MCF 10A (cell line): ENCODE results near the gene RBFOX2. TPM values are rescaled to one million over a fixed set of nuclear protein-coding genes. Genes with fewer than 3 reads are reported as not detected.

Source experiments
- BruUV-seq: library from RNA; stranded (reverse); fragments of 400-500 nt; replicated peaks from 2 replicates; lab custom pipeline; 2021; lab: Mats Ljungman, UMichigan
- CTCF ChIA-PET: fragments of 300-600 bp; sonication (Branson Sonifier 250); formaldehyde crosslinking; extraction: SDS; loops from one replicate; lab custom pipeline; 2021; ENCODE audit warnings: antibody characterized with exemption, inconsistent platforms; lab: Yijun Ruan, JAX
- POLR2A ChIA-PET: fragments of 300-600, 350-650 bp; sonication (Branson Sonifier 250); formaldehyde crosslinking; extraction: SDS; loops from one replicate; lab custom pipeline; 2020; ENCODE audit warnings: antibody characterized with exemption, inconsistent platforms; lab: Yijun Ruan, JAX
- DNase-seq: peaks from one replicate; pipeline ENCODE4 v3.0.0-alpha.2; 2018; ENCODE audit not compliant: unreplicated experiment
- H3K27ac Mint-ChIP-seq: one replicate; pipeline ENCODE4 v1.8.0; 2022; ENCODE audit warnings: mild to moderate bottlenecking, low read depth, mixed read lengths; ENCODE audit not compliant: unreplicated experiment
- H3K27me3 Mint-ChIP-seq: one replicate; pipeline ENCODE4 v1.8.0; 2022; ENCODE audit warnings: mixed read lengths; ENCODE audit not compliant: insufficient read depth, unreplicated experiment
- H3K36me3 Mint-ChIP-seq: one replicate; pipeline ENCODE4 v1.8.0; 2022; ENCODE audit warnings: mild to moderate bottlenecking, moderate library complexity, mixed read lengths; ENCODE audit not compliant: insufficient read depth, unreplicated experiment
- H3K4me1 Mint-ChIP-seq: one replicate; pipeline ENCODE4 v1.8.0; 2022; ENCODE audit warnings: mixed read lengths; ENCODE audit not compliant: insufficient read depth, unreplicated experiment
- H3K4me3 Mint-ChIP-seq: one replicate; pipeline ENCODE4 v1.8.0; 2022; ENCODE audit warnings: mild to moderate bottlenecking, moderate library complexity, mixed read lengths; ENCODE audit not compliant: unreplicated experiment
- H3K9me3 Mint-ChIP-seq: one replicate; pipeline ENCODE4 v1.8.0; 2022; ENCODE audit warnings: mixed read lengths; ENCODE audit not compliant: unreplicated experiment
- CTCF ChIP-seq: fragments of 200-600 bp; IDR thresholded peaks from one replicate; pipeline ENCODE4 v1.8.0; 2022; ENCODE audit warnings: antibody characterized with exemption, mild to moderate bottlenecking; ENCODE audit not compliant: unreplicated experiment
- intact Hi-C: fragments of 100-400 bp; cut with micrococcal nuclease; formaldehyde crosslinking; loops from 2 replicates; pipeline ENCODE4 v1.14.1; 2022
- total RNA-seq: library from RNA; stranded (reverse); gene quantifications from 2 replicates; pipeline ENCODE4 v1.2.3, GENCODE V29; 2022

The RBFOX2 gene
- total RNA-seq, 1 experiment from 2014 or later = 89.4 TPM

- Mint-ChIP-seq H3K27ac (no peak overlapping the region), H3K27me3 (no peaks in the 10 kb centered on the region), H3K9me3 (no peaks in the 10 kb centered on the region), H3K4me1 (peaks cover 34% of the 10 kb centered on the region), H3K36me3 (no peaks in the 10 kb centered on the region), H3K4me3 (no peak overlapping the region)
- no peak for DNase-seq
- POLR2A ChIA-PET = interaction anchor here (0.8 to 7.4 kb wide), 5 partner anchors 9 to 67 kb away, joined by 3 to 78 read pairs (median 6); no protein-coding TSS in a partner anchor
- intact Hi-C loops = no loop called here
- CTCF ChIA-PET = interaction anchor here (0.5 to 0.6 kb wide), 2 partner anchors 55 to 1661 kb away, joined by 4 read pairs; no protein-coding TSS in a partner anchor
- TF ChIP-seq CTCF = no peak
- BruUV-seq = no TSS peak
These were observed 124.9 kb downstream of the RBFOX2 start for GRCh38 chr22:35903571-35904335.

GRCh38 chr22:35900483-35901168 is 128.0 kb downstream of the RBFOX2 start:
- DNase-seq = peak; percentile 54
- Mint-ChIP-seq H3K4me3 (no peak overlapping the region), H3K27ac (peak overlapping the region; percentile 25), H3K4me1 (peaks cover 43% of the 10 kb centered on the region), H3K9me3 (no peaks in the 10 kb centered on the region), H3K27me3 (no peaks in the 10 kb centered on the region), H3K36me3 (no peaks in the 10 kb centered on the region)
- TF ChIP-seq CTCF = no peak
- BruUV-seq = no TSS peak
- ChIA-PET CTCF (interaction anchor here (0.6 to 3.5 kb wide), 6 partner anchors 11 to 165 kb away, joined by 3 to 17 read pairs (median 3); no protein-coding TSS in a partner anchor), POLR2A (interaction anchor here (0.5 to 7.4 kb wide), 8 partner anchors 13 to 135 kb away, joined by 3 to 78 read pairs (median 6); no protein-coding TSS in a partner anchor)
- intact Hi-C loops = no loop called here

GRCh38 chr22:35899736-35900135 is 128.9 kb downstream of the RBFOX2 start:
- Mint-ChIP-seq H3K27ac (no peak overlapping the region), H3K36me3 (no peaks in the 10 kb centered on the region), H3K4me1 (peaks cover 52% of the 10 kb centered on the region), H3K9me3 (no peaks in the 10 kb centered on the region), H3K4me3 (no peak overlapping the region), H3K27me3 (no peaks in the 10 kb centered on the region)
- no peak for TF ChIP-seq CTCF
- no TSS peak for BruUV-seq
- intact Hi-C loops = no loop called here
- no peak for DNase-seq
- POLR2A ChIA-PET = interaction anchor here (0.6 to 7.4 kb wide), 4 partner anchors 8 to 63 kb away, joined by 3 to 78 read pairs (median 18); no protein-coding TSS in a partner anchor
- CTCF ChIA-PET = interaction anchor here (1.0 to 3.5 kb wide), 3 partner anchors 16 to 166 kb away, joined by 3 to 17 read pairs (median 3); no protein-coding TSS in a partner anchor
